Measurements from ENCODE around the gene NUMA1. TPM values are rescaled to one million over a fixed set of nuclear protein-coding genes. Genes with fewer than 3 reads are reported as not detected.
A peak's percentile ranks its signal among the peaks of the same experiment; 100 is the strongest.

Gene NUMA1, protein sequence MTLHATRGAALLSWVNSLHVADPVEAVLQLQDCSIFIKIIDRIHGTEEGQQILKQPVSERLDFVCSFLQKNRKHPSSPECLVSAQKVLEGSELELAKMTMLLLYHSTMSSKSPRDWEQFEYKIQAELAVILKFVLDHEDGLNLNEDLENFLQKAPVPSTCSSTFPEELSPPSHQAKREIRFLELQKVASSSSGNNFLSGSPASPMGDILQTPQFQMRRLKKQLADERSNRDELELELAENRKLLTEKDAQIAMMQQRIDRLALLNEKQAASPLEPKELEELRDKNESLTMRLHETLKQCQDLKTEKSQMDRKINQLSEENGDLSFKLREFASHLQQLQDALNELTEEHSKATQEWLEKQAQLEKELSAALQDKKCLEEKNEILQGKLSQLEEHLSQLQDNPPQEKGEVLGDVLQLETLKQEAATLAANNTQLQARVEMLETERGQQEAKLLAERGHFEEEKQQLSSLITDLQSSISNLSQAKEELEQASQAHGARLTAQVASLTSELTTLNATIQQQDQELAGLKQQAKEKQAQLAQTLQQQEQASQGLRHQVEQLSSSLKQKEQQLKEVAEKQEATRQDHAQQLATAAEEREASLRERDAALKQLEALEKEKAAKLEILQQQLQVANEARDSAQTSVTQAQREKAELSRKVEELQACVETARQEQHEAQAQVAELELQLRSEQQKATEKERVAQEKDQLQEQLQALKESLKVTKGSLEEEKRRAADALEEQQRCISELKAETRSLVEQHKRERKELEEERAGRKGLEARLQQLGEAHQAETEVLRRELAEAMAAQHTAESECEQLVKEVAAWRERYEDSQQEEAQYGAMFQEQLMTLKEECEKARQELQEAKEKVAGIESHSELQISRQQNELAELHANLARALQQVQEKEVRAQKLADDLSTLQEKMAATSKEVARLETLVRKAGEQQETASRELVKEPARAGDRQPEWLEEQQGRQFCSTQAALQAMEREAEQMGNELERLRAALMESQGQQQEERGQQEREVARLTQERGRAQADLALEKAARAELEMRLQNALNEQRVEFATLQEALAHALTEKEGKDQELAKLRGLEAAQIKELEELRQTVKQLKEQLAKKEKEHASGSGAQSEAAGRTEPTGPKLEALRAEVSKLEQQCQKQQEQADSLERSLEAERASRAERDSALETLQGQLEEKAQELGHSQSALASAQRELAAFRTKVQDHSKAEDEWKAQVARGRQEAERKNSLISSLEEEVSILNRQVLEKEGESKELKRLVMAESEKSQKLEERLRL (N-terminal part only)
- total RNA-seq = 112 to 133 TPM (median 119 TPM) in 3 replicates
- long read RNA-seq, full-length matches to known transcripts = 6 of 106 reads
- long read RNA-seq, partial matches to known transcripts = 41 of 106 reads
- long read RNA-seq, other reads (novel, unspliced or antisense) = 59 of 106 reads

DNA sequence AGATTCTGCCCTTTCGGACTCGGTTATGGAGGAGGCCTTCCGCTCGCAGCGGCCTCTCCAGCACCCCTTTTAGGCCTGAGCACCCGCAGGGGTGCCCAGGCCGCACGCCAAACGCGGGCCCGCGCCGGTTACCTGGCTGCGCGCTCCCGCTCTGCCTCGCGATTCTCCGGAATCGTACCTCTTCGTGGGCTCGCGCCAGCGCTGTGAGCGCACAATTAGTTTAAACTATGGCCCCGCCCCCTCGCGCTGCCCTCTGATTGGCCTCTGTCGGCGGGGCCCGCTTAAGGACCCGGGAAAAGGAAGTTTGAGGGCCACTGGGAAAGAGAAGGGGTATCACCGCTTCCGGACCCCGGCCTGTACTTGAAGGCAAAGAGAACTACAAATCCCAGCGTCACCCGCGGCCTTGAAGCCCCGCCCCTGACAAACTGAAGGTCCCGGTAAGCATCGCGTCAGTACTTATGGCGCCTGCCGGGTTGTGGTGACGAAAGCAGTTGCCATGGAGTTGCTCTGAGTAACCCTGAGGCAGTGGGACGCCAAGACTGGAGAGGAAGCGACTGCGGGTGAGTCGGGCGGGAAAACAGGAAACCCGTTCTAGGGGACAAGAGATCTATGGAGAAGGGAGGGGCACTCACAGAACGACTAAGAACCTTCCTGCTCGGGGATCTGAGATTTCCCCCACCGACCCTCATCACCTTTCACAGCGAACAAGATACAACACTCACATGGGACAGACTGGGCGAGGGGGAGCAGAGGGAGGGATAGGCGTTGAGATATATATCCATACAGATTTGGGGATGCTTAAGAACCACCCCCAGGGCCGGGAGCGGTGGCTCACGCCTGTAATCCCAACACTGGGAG is at the start of gene NUMA1, which contains the start of gene LRRC51:
Gene NUMA1, minus strand, starts transcription at position 217 of the 858 bp plus-strand sequence. CDS start 44,599 bp downstream, outside the sequence.
Gene LRRC51, plus strand, starts transcription at position 525 of the 858 bp plus-strand sequence. CDS start 8,234 bp downstream, outside the sequence.
- Mint-ChIP-seq H3K4me3 (ENCODE audit: unreplicated experiment) (peak within 1 kb of the TSS; percentile 89), H3K36me3 (ENCODE audit: low read depth) (no peaks in the 10 kb centered on the region), H3K27ac (ENCODE audit: unreplicated experiment) (peak within 1 kb of the TSS; percentile 93), H3K4me1 (ENCODE audit: low read depth) (peaks cover 29% of the 10 kb centered on the region), H3K9me3 (ENCODE audit: low read depth) (no peaks in the 10 kb centered on the region), H3K27me3 (ENCODE audit: low read depth) (no peaks in the 10 kb centered on the region)
- DNase-seq (ENCODE audit: low spot score) = peak; percentile 100
- TF ChIP-seq, protein P1, sequence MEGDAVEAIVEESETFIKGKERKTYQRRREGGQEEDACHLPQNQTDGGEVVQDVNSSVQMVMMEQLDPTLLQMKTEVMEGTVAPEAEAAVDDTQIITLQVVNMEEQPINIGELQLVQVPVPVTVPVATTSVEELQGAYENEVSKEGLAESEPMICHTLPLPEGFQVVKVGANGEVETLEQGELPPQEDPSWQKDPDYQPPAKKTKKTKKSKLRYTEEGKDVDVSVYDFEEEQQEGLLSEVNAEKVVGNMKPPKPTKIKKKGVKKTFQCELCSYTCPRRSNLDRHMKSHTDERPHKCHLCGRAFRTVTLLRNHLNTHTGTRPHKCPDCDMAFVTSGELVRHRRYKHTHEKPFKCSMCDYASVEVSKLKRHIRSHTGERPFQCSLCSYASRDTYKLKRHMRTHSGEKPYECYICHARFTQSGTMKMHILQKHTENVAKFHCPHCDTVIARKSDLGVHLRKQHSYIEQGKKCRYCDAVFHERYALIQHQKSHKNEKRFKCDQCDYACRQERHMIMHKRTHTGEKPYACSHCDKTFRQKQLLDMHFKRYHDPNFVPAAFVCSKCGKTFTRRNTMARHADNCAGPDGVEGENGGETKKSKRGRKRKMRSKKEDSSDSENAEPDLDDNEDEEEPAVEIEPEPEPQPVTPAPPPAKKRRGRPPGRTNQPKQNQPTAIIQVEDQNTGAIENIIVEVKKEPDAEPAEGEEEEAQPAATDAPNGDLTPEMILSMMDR (IDR thresholded peaks at IDR 0.05) = no peak

DNA sequence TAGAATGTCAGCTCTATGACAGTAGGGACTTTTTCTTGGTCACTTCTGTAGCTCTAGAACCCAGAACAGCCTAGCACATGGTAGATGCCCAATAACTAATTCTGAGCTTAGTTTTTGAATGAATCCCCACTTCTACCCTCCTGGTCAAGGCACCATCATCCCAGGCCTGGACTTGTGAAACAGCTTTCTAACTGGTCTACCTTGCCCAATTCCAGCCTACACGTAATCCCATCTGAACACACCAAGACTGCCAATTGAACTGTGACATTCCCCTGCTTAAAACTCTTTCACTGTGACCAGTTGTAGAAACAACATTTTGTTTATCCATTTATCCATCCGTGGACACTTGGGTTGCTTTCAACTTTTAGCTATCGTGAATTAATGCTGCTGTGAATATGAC is 49.0 kb upstream of the NUMA1 start:
- H3K4me3 Mint-ChIP-seq (ENCODE audit: unreplicated experiment) = no peak overlapping the region
- H3K9me3 Mint-ChIP-seq (ENCODE audit: low read depth) = peaks cover 12% of the 10 kb centered on the region
- TF ChIP-seq, protein P1 (IDR thresholded peaks at IDR 0.05) = no peak
- peaks cover 34% of the 10 kb centered on the region for H3K27me3 Mint-ChIP-seq (ENCODE audit: low read depth)
- peaks cover 9% of the 10 kb centered on the region for H3K36me3 Mint-ChIP-seq (ENCODE audit: low read depth)
- no peak overlapping the region for H3K27ac Mint-ChIP-seq (ENCODE audit: unreplicated experiment)
- no peak for DNase-seq (ENCODE audit: low spot score)
- no peaks in the 10 kb centered on the region for H3K4me1 Mint-ChIP-seq (ENCODE audit: low read depth)

DNA sequence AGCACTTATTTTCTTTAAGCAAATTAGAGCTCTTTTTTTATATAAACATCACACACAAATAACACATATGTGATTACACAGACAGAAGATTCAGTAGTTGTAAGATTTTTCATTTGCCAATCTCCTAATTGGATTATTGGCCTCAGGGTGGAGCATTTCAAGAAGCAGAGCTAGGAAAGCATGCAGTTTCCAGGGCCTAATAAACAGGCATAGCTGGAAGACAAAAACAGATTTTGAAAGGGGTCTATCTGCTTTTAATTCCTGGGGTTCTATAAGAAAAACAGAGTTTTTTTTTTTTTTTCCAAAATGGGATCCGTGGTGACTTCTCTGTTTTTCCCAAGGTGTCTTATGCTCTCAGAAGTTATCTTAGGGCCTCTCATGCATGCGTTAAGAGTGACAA is 47.6 kb upstream of the NUMA1 start:
- DNase-seq (ENCODE audit: low spot score) = no peak
- Mint-ChIP-seq H3K4me1 (ENCODE audit: low read depth) (no peaks in the 10 kb centered on the region), H3K27ac (ENCODE audit: unreplicated experiment) (no peak overlapping the region), H3K9me3 (ENCODE audit: low read depth) (peaks cover 12% of the 10 kb centered on the region), H3K36me3 (ENCODE audit: low read depth) (peaks cover 9% of the 10 kb centered on the region), H3K4me3 (ENCODE audit: unreplicated experiment) (no peak overlapping the region), H3K27me3 (ENCODE audit: low read depth) (peaks cover 32% of the 10 kb centered on the region)
- TF ChIP-seq, protein P1 (IDR thresholded peaks at IDR 0.05) = no peak

DNA sequence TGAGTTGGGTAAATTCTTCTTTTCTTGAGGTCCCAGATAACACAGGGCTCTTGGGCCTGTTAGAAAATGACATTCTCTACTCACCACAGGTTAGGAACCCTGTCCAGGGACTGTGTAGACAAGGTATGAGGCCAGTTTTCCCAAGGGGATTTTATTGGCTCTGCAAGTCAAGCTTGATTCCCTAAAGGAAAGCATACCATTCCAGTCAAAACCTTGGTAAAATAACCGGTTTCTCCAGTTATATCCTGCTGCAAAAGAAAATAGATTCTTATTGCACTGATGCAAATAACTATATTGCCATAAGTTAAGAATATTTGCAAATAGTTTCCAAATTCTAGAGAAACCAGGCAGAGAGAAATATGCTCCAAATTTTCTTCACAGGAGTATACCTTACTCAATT is 45.6 kb upstream of the NUMA1 start:
- peaks cover 9% of the 10 kb centered on the region for H3K36me3 Mint-ChIP-seq (ENCODE audit: low read depth)
- H3K4me1 Mint-ChIP-seq (ENCODE audit: low read depth) = no peaks in the 10 kb centered on the region
- peaks cover 12% of the 10 kb centered on the region for H3K9me3 Mint-ChIP-seq (ENCODE audit: low read depth)
- TF ChIP-seq, protein P1 (IDR thresholded peaks at IDR 0.05) = no peak
- H3K27me3 Mint-ChIP-seq (ENCODE audit: low read depth) = peaks cover 22% of the 10 kb centered on the region
- no peak overlapping the region for H3K27ac Mint-ChIP-seq (ENCODE audit: unreplicated experiment)
- H3K4me3 Mint-ChIP-seq (ENCODE audit: unreplicated experiment) = no peak overlapping the region
- DNase-seq (ENCODE audit: low spot score) = no peak
